Measurements from ENCODE around the gene SCRT2. TPM values are rescaled to one million over a fixed set of nuclear protein-coding genes. Genes with fewer than 3 reads are reported as not detected.

Gene SCRT2
- total and polyA plus RNA-seq, 2 of the 8 experiments (the other 6 are each of a cell fraction or from before 2014, with no cell fraction given), result 0.12 to 0.34 TPM

GRCh38 chr20:646107-646867 is 29.3 kb downstream of the SCRT2 start:
- Histone ChIP-seq H3K4me1 (replicated peaks in 1 of 4; ENCODE audit: control insufficient read depth in 3 of 4, insufficient read depth in 4 of 4, low read length in 3 of 4) (peaks cover 0 to 4% (median 1%) of the 10 kb centered on the region in 4 experiments; a peak in 2 of 7 replicates), H3K18ac (ENCODE audit: extremely low read depth, low read length) (no peak overlapping the region), H2BK15ac (ENCODE audit: low read length) (no peak overlapping the region), H3K4me2 (ENCODE audit: insufficient read depth in 1 of 2, low read depth in 2 of 2, low read length in 2 of 2) (no peak overlapping the region), H4K20me1 (replicated peaks in 1 of 2; ENCODE audit: control insufficient read depth in 1 of 2, insufficient read depth in 2 of 2, low read length in 2 of 2) (peaks cover 0 to 4% of the 10 kb centered on the region in 2 experiments), H3K79me2 (ENCODE audit: control insufficient read depth in 1 of 2, insufficient read depth in 2 of 2, low read length in 2 of 2) (no peaks in the 10 kb centered on the region), H2BK20ac (ENCODE audit: low read length) (no peak overlapping the region), H3K36me3 (ENCODE audit: control insufficient read depth in 2 of 4, insufficient read depth in 4 of 4, low read length in 3 of 4) (peaks cover 7 to 16% (median 15%) of the 10 kb centered on the region in 4 experiments; a peak in 7 of 8 replicates), H2AFZ (ENCODE audit: low read length) (no peak overlapping the region), H3K23me2 (ENCODE audit: low read depth, low read length) (no peaks in the 10 kb centered on the region), H3K27ac (ENCODE audit: low read depth, low read length) (no peak overlapping the region), H4K8ac (ENCODE audit: extremely low read depth, insufficient read depth, low read length) (no peak overlapping the region), H3K23ac (ENCODE audit: insufficient read length) (no peak overlapping the region), H3K27me3 (replicated peaks in 1 of 4; ENCODE audit: control insufficient read depth in 3 of 4, extremely low read depth in 1 of 4, insufficient read depth in 3 of 4, low read length in 3 of 4) (no peaks in the 10 kb centered on the region), H2BK5ac (ENCODE audit: low read depth, low read length) (no peak overlapping the region), H2BK120ac (replicated peaks; ENCODE audit: low read depth, low read length) (no peak overlapping the region), H3K9me3 (ENCODE audit: insufficient read depth in 2 of 2, low read depth in 1 of 2, low read length in 1 of 2) (no peaks in the 10 kb centered on the region), H3K79me1 (ENCODE audit: low read depth, low read length) (no peaks in the 10 kb centered on the region), H3K14ac (ENCODE audit: insufficient read length) (no peak overlapping the region), H3K9ac (replicated peaks in 1 of 4; ENCODE audit: extremely low read depth in 1 of 4, low read depth in 3 of 4, low read length in 3 of 4) (no peak overlapping the region), H3K56ac (replicated peaks; ENCODE audit: insufficient read length, low read depth, low read length) (no peak overlapping the region), H2BK12ac (ENCODE audit: low read depth, low read length) (no peak overlapping the region), H4K91ac (replicated peaks; ENCODE audit: insufficient read length, low read length) (no peak overlapping the region), H2AK5ac (ENCODE audit: low read depth, low read length) (no peak overlapping the region), H3K4ac (replicated peaks; ENCODE audit: insufficient read length, low read depth, low read length) (no peak overlapping the region), H4K5ac (ENCODE audit: insufficient read length, low read depth, low read length) (no peak overlapping the region), H3K4me3 (ENCODE audit: extremely low read depth in 1 of 4, insufficient read depth in 2 of 4, low read depth in 3 of 4, low read length in 4 of 4) (no peak overlapping the region)
- FAIRE-seq (no peak), DNase-seq (ENCODE audit: low read depth in 1 of 2, low spot score in 2 of 2) (no peak)
- 90% methylated on average over 10 of the region's 10 CpGs; no CpG with 5 or more reads in 1 of the 2 experiments for whole genome bisulfite sequencing, 2 experiments (ENCODE audit: extremely low coverage in 1 of 2, insufficient coverage in 1 of 2, insufficient read length in 1 of 2, insufficient replicate concordance in 2 of 2, low coverage in 1 of 2, low lambda C conversion rate in 2 of 2, missing lambda C conversion rate in 1 of 2)
- POLR2A ChIA-PET (ENCODE audit: partially characterized antibody), result interaction anchor here (0.6 to 2.1 kb wide), 7 partner anchors 14 to 118 kb away, joined by 3 to 7 read pairs (median 3); partner anchors contain the start of gene SCRT2
- CTCF ChIA-PET (ENCODE audit: partially characterized antibody), result interaction anchor here (0.8 to 11.0 kb wide), 57 partner anchors 10 to 232 kb away, joined by 3 to 157 read pairs (median 5); partner anchors contain the start of genes SCRT2 and TCF15
- TF ChIP-seq BRCA1 (IDR thresholded peaks at IDR 0.05; ENCODE audit: low read depth, low read length) (no peak), HDAC6 (IDR thresholded peaks at IDR 0.05; ENCODE audit: low read depth, low read length) (no peak), NANOG (IDR thresholded peaks at IDR 0.05; ENCODE audit: insufficient read depth, low read depth, low read length, poor library complexity, severe bottlenecking) (no peak), TAF1 (IDR thresholded peaks at IDR 0.05; ENCODE audit: low read depth, low read length) (no peak), KDM5A (IDR thresholded peaks at IDR 0.05; ENCODE audit: low read length) (no peak), PHF8 (conservative IDR thresholded peaks at IDR 0.05; ENCODE audit: low read depth, low read length) (no peak), POLR2A (IDR thresholded peaks at IDR 0.05; ENCODE audit: control extremely low read depth in 1 of 2, low read depth in 2 of 2, low read length in 2 of 2) (no peak), CTBP2 (IDR thresholded peaks at IDR 0.05; ENCODE audit: borderline replicate concordance, insufficient read depth, insufficient read length, low read length) (no peak), RFX5 (IDR thresholded peaks at IDR 0.05; ENCODE audit: borderline replicate concordance, low read depth, low read length) (no peak), RBBP5 (IDR thresholded peaks at IDR 0.05; ENCODE audit: borderline replicate concordance, low read depth, low read length) (no peak), EGR1 (IDR thresholded peaks at IDR 0.05; ENCODE audit: borderline replicate concordance, low read depth, low read length) (no peak), SRF (IDR thresholded peaks at IDR 0.05; ENCODE audit: low read depth, low read length) (no peak)
